ENCODE results near the gene DNAI2.

DNA sequence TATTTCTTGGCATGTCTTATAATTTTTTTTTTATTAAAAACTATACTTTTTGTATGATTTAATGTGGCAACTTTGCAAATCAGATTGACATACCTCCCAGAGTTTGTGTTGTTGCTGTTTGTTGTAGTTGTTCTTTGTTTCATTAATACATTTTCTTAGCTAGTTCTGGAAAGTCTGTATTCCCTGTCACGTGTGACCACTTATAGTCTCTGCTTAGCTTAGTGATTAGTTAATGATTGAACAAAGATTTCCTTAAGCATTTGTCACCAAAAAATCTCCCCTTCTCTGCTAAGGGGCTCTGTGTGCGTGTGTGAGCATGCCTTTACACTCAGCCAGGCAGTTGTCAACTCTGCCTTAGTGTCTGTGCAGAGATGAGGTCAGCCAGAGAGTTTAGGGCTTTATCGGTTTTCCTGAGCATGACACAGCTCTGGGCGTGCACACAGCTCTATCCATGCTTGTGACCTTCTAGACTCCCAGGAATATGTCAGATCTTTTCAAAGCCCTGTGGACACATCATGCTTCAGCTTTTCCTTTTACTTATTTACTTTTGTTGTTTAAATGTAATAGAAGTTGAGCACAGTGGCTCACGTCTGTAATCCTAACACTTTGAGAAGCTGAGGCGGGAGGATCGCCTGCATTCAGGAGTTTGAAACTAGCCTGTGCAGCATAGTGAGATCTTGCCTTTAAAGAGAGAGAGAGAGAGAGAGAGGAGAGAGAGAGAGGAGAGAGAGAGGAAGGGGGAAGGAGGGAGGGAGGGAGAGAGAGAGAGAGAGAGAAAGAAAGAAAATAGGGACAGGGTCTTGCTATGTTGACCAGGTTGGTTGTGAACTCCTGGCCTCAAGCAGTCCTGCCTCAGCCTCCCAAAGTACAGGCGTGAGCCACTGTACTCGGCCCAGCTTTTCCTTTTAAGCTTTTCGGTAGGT is 21.9 kb downstream of the DNAI2 start:
- TF ChIP-seq, protein P1, sequence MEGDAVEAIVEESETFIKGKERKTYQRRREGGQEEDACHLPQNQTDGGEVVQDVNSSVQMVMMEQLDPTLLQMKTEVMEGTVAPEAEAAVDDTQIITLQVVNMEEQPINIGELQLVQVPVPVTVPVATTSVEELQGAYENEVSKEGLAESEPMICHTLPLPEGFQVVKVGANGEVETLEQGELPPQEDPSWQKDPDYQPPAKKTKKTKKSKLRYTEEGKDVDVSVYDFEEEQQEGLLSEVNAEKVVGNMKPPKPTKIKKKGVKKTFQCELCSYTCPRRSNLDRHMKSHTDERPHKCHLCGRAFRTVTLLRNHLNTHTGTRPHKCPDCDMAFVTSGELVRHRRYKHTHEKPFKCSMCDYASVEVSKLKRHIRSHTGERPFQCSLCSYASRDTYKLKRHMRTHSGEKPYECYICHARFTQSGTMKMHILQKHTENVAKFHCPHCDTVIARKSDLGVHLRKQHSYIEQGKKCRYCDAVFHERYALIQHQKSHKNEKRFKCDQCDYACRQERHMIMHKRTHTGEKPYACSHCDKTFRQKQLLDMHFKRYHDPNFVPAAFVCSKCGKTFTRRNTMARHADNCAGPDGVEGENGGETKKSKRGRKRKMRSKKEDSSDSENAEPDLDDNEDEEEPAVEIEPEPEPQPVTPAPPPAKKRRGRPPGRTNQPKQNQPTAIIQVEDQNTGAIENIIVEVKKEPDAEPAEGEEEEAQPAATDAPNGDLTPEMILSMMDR (IDR thresholded peaks at IDR 0.05) = no peak
- TF ChIP-seq POLR2A (IDR thresholded peaks at IDR 0.05) (no peak), EP300 (IDR thresholded peaks at IDR 0.05) (no peak), POLR2AphosphoS5 (IDR thresholded peaks at IDR 0.05) (no peak)

Data from upper lobe of left lung (tissue), 4 donors.